GM18861 (cell line): ENCODE results near the gene ALG6.
"Not testable (repeated sequence)": the region's sequence is repeated elsewhere in the genome, so short reads cannot be mapped to it uniquely, and the experiment has no call there.

Experiments used
- ATAC-seq: cut with Tn5 transposase; IDR thresholded peaks from one replicate; pipeline ENCODE4 v1.9.1; 2021; ENCODE audit not compliant: unreplicated experiment

ALG6 gene

GRCh38 chr1:63328122-63328521 is 39.3 kb upstream of the ALG6 start:
- no peak for ATAC-seq

- no peak for ATAC-seq
Observed at GRCh38 chr1:63328781-63329180, 38.6 kb upstream of the ALG6 start.

GRCh38 chr1:63329621-63330330 is 37.7 kb upstream of the ALG6 start:
- no peak for ATAC-seq

- ATAC-seq, result no peak
Observed at GRCh38 chr1:63330331-63330916, 37.0 kb upstream of the ALG6 start.

GRCh38 chr1:63342402-63342801 is 25.0 kb upstream of the ALG6 start:
- no peak for ATAC-seq

GRCh38 chr1:63343922-63344321 is 23.5 kb upstream of the ALG6 start:
- ATAC-seq, result no peak

GRCh38 chr1:63350320-63350719 is 17.1 kb upstream of the ALG6 start:
- ATAC-seq, result no peak

GRCh38 chr1:63352736-63353135 is 14.7 kb upstream of the ALG6 start:
- ATAC-seq, result no peak

- ATAC-seq, result not testable (repeated sequence)
Observed at GRCh38 chr1:63356234-63356633, 11.2 kb upstream of the ALG6 start.

- no peak for ATAC-seq
Observed at GRCh38 chr1:63359561-63359960, 7.9 kb upstream of the ALG6 start.

GRCh38 chr1:63362073-63362472 is 5.4 kb upstream of the ALG6 start:
- ATAC-seq, result no peak

- no peak for ATAC-seq
Observed at GRCh38 chr1:63362578-63362977, 4.8 kb upstream of the ALG6 start.

- ATAC-seq, result no peak
Observed at GRCh38 chr1:63363014-63363413, 4.4 kb upstream of the ALG6 start.

GRCh38 chr1:63366908-63367214 is 566 bp upstream of the ALG6 start:
- ATAC-seq, result no peak

GRCh38 chr1:63368131-63368530 is 704 bp downstream of the ALG6 start:
- no peak for ATAC-seq

- ATAC-seq, result no peak
Observed at GRCh38 chr1:63379583-63379982, 12.2 kb downstream of the ALG6 start.

GRCh38 chr1:63381741-63382140 is 14.3 kb downstream of the ALG6 start:
- ATAC-seq, result no peak

GRCh38 chr1:63401945-63402344 is 34.5 kb downstream of the ALG6 start:
- ATAC-seq, result no peak

GRCh38 chr1:63403386-63403785 is 36.0 kb downstream of the ALG6 start:
- ATAC-seq, result no peak

GRCh38 chr1:63405021-63405420 is 37.6 kb downstream of the ALG6 start:
- ATAC-seq, result no peak

- no peak for ATAC-seq
Observed at GRCh38 chr1:63405987-63406386, 38.6 kb downstream of the ALG6 start.

- ATAC-seq, result no peak
Observed at GRCh38 chr1:63407002-63407401, 39.6 kb downstream of the ALG6 start.

GRCh38 chr1:63408331-63408730 is 40.9 kb downstream of the ALG6 start:
- ATAC-seq, result no peak
